ENCODE results near the gene CASP6.

Gene CASP6

GRCh38 chr4:109662771-109663170 lies 40.5 kb downstream of the CASP6 start:
- no peaks in the 10 kb centered on the region for H3K4me1 ChIP-seq (ENCODE audit: insufficient read depth, insufficient read length)
- H3K9ac ChIP-seq (ENCODE audit: insufficient read length, low read depth): no peak overlapping the region
- TF ChIP-seq SUZ12 (IDR thresholded peaks at IDR 0.05; ENCODE audit: extremely low read depth, insufficient read depth, insufficient read length): no peak
- TF ChIP-seq YY1 (IDR thresholded peaks at IDR 0.05; ENCODE audit: insufficient read depth, insufficient read length): no peak
- TF ChIP-seq ZNF274 (IDR thresholded peaks at IDR 0.05; ENCODE audit: low read depth, low read length): no peak
- DNase-seq (ENCODE audit: low read depth, low spot score): no peak
- no peaks in the 10 kb centered on the region for H3K27me3 ChIP-seq (ENCODE audit: insufficient read depth, insufficient read length)
- no peaks in the 10 kb centered on the region for H3K9me3 ChIP-seq (ENCODE audit: insufficient read depth, low read length)
- H3K4me3 ChIP-seq (ENCODE audit: insufficient read length, low read depth): no peak overlapping the region
- H3K36me3 ChIP-seq (ENCODE audit: insufficient read depth, insufficient read length, low read length): no peaks in the 10 kb centered on the region

GRCh38 chr4:109662116-109662515 lies 41.1 kb downstream of the CASP6 start:
- H3K36me3 ChIP-seq (ENCODE audit: insufficient read depth, insufficient read length, low read length): no peaks in the 10 kb centered on the region
- H3K4me1 ChIP-seq (ENCODE audit: insufficient read depth, insufficient read length): no peaks in the 10 kb centered on the region
- H3K4me3 ChIP-seq (ENCODE audit: insufficient read length, low read depth): no peak overlapping the region
- H3K27me3 ChIP-seq (ENCODE audit: insufficient read depth, insufficient read length): no peaks in the 10 kb centered on the region
- no peaks in the 10 kb centered on the region for H3K9me3 ChIP-seq (ENCODE audit: insufficient read depth, low read length)
- no peak overlapping the region for H3K9ac ChIP-seq (ENCODE audit: insufficient read length, low read depth)
- TF ChIP-seq YY1 (IDR thresholded peaks at IDR 0.05; ENCODE audit: insufficient read depth, insufficient read length): no peak
- no peak for TF ChIP-seq ZNF274 (IDR thresholded peaks at IDR 0.05; ENCODE audit: low read depth, low read length)
- TF ChIP-seq SUZ12 (IDR thresholded peaks at IDR 0.05; ENCODE audit: extremely low read depth, insufficient read depth, insufficient read length): no peak
- no peak for DNase-seq (ENCODE audit: low read depth, low spot score)

GRCh38 chr4:109658871-109659410 lies 44.3 kb downstream of the CASP6 start:
- Histone ChIP-seq H3K4me3 (ENCODE audit: insufficient read length, low read depth) (no peak overlapping the region), H3K9me3 (ENCODE audit: insufficient read depth, low read length) (no peaks in the 10 kb centered on the region), H3K4me1 (ENCODE audit: insufficient read depth, insufficient read length) (no peaks in the 10 kb centered on the region), H3K36me3 (ENCODE audit: insufficient read depth, insufficient read length, low read length) (no peaks in the 10 kb centered on the region), H3K27me3 (ENCODE audit: insufficient read depth, insufficient read length) (no peaks in the 10 kb centered on the region), H3K9ac (ENCODE audit: insufficient read length, low read depth) (no peak overlapping the region)
- DNase-seq (ENCODE audit: low read depth, low spot score): no peak
- TF ChIP-seq SUZ12 (IDR thresholded peaks at IDR 0.05; ENCODE audit: extremely low read depth, insufficient read depth, insufficient read length) (no peak), ZNF274 (IDR thresholded peaks at IDR 0.05; ENCODE audit: low read depth, low read length) (no peak), YY1 (IDR thresholded peaks at IDR 0.05; ENCODE audit: insufficient read depth, insufficient read length) (no peak)

- H3K36me3 ChIP-seq (ENCODE audit: insufficient read depth, insufficient read length, low read length): no peaks in the 10 kb centered on the region
- H3K9me3 ChIP-seq (ENCODE audit: insufficient read depth, low read length): no peaks in the 10 kb centered on the region
- no peak for DNase-seq (ENCODE audit: low read depth, low spot score)
- no peaks in the 10 kb centered on the region for H3K27me3 ChIP-seq (ENCODE audit: insufficient read depth, insufficient read length)
- no peaks in the 10 kb centered on the region for H3K4me1 ChIP-seq (ENCODE audit: insufficient read depth, insufficient read length)
- TF ChIP-seq YY1 (IDR thresholded peaks at IDR 0.05; ENCODE audit: insufficient read depth, insufficient read length) (no peak), SUZ12 (IDR thresholded peaks at IDR 0.05; ENCODE audit: extremely low read depth, insufficient read depth, insufficient read length) (no peak), ZNF274 (IDR thresholded peaks at IDR 0.05; ENCODE audit: low read depth, low read length) (no peak)
- H3K9ac ChIP-seq (ENCODE audit: insufficient read length, low read depth): no peak overlapping the region
- H3K4me3 ChIP-seq (ENCODE audit: insufficient read length, low read depth): no peak overlapping the region
Measured at GRCh38 chr4:109657854-109658418, 45.3 kb downstream of the CASP6 start.

- no peak for DNase-seq (ENCODE audit: low read depth, low spot score)
- Histone ChIP-seq H3K9me3 (ENCODE audit: insufficient read depth, low read length) (no peaks in the 10 kb centered on the region), H3K36me3 (ENCODE audit: insufficient read depth, insufficient read length, low read length) (no peaks in the 10 kb centered on the region), H3K9ac (ENCODE audit: insufficient read length, low read depth) (no peak overlapping the region), H3K27me3 (ENCODE audit: insufficient read depth, insufficient read length) (no peaks in the 10 kb centered on the region), H3K4me1 (ENCODE audit: insufficient read depth, insufficient read length) (no peaks in the 10 kb centered on the region), H3K4me3 (ENCODE audit: insufficient read length, low read depth) (no peak overlapping the region)
- no peak for TF ChIP-seq SUZ12 (IDR thresholded peaks at IDR 0.05; ENCODE audit: extremely low read depth, insufficient read depth, insufficient read length)
- TF ChIP-seq YY1 (IDR thresholded peaks at IDR 0.05; ENCODE audit: insufficient read depth, insufficient read length): no peak
- no peak for TF ChIP-seq ZNF274 (IDR thresholded peaks at IDR 0.05; ENCODE audit: low read depth, low read length)
Measured at GRCh38 chr4:109655396-109655795, 47.8 kb downstream of the CASP6 start.

GRCh38 chr4:109649872-109650271 lies 53.4 kb downstream of the CASP6 start:
- DNase-seq (ENCODE audit: low read depth, low spot score): no peak
- no peaks in the 10 kb centered on the region for H3K9me3 ChIP-seq (ENCODE audit: insufficient read depth, low read length)
- H3K9ac ChIP-seq (ENCODE audit: insufficient read length, low read depth): no peak overlapping the region
- no peaks in the 10 kb centered on the region for H3K36me3 ChIP-seq (ENCODE audit: insufficient read depth, insufficient read length, low read length)
- no peak for TF ChIP-seq YY1 (IDR thresholded peaks at IDR 0.05; ENCODE audit: insufficient read depth, insufficient read length)
- TF ChIP-seq ZNF274 (IDR thresholded peaks at IDR 0.05; ENCODE audit: low read depth, low read length): no peak
- no peak for TF ChIP-seq SUZ12 (IDR thresholded peaks at IDR 0.05; ENCODE audit: extremely low read depth, insufficient read depth, insufficient read length)
- H3K4me3 ChIP-seq (ENCODE audit: insufficient read length, low read depth): no peak overlapping the region
- no peaks in the 10 kb centered on the region for H3K4me1 ChIP-seq (ENCODE audit: insufficient read depth, insufficient read length)
- no peaks in the 10 kb centered on the region for H3K27me3 ChIP-seq (ENCODE audit: insufficient read depth, insufficient read length)

GRCh38 chr4:109648997-109649575 lies 54.2 kb downstream of the CASP6 start:
- DNase-seq (ENCODE audit: low read depth, low spot score): no peak
- H3K4me3 ChIP-seq (ENCODE audit: insufficient read length, low read depth): no peak overlapping the region
- H3K9ac ChIP-seq (ENCODE audit: insufficient read length, low read depth): no peak overlapping the region
- no peak for TF ChIP-seq YY1 (IDR thresholded peaks at IDR 0.05; ENCODE audit: insufficient read depth, insufficient read length)
- TF ChIP-seq SUZ12 (IDR thresholded peaks at IDR 0.05; ENCODE audit: extremely low read depth, insufficient read depth, insufficient read length): no peak
- no peak for TF ChIP-seq ZNF274 (IDR thresholded peaks at IDR 0.05; ENCODE audit: low read depth, low read length)
- no peaks in the 10 kb centered on the region for H3K27me3 ChIP-seq (ENCODE audit: insufficient read depth, insufficient read length)
- H3K36me3 ChIP-seq (ENCODE audit: insufficient read depth, insufficient read length, low read length): no peaks in the 10 kb centered on the region
- H3K9me3 ChIP-seq (ENCODE audit: insufficient read depth, low read length): no peaks in the 10 kb centered on the region
- H3K4me1 ChIP-seq (ENCODE audit: insufficient read depth, insufficient read length): no peaks in the 10 kb centered on the region
